GM12878 (cell line): ENCODE results near the gene CFAP61. TPM values are rescaled to one million over a fixed set of nuclear protein-coding genes. Genes with fewer than 3 reads are reported as not detected.

ENCODE experiments used
- ATAC-seq: fragments of 200-7000 bp; cut with Tn5 transposase; 3 replicates; pipeline ENCODE4 v1.9.1; 2020; ENCODE audit warnings: mild to moderate bottlenecking, moderate library complexity
- BruUV-seq: library from RNA; stranded (reverse); fragments of 400-500 nt; replicated peaks from 2 replicates; lab custom pipeline; 2021; lab: Mats Ljungman, UMichigan
- CTCF ChIA-PET: fragments of 300-600 bp; sonication (Branson Sonifier 250); formaldehyde crosslinking; extraction: SDS; loops from one replicate; lab custom pipeline; 2021; ENCODE audit warnings: inconsistent platforms; lab: Yijun Ruan, JAX
- POLR2A ChIA-PET: fragments of 350-600 bp; formaldehyde crosslinking; extraction: SDS; loops from one replicate; lab custom pipeline; 2021; ENCODE audit warnings: inconsistent platforms; lab: Charles Lee
- RAD21 ChIA-PET: fragments of 300-600 bp; sonication (Branson Sonifier 250); formaldehyde crosslinking; loops from one replicate; lab custom pipeline; 2023; ENCODE audit warnings: antibody characterized with exemption; ENCODE audit not compliant: unreplicated experiment; lab: Charles Lee
- SMC1A ChIA-PET: fragments of 300-600 bp; sonication (Branson Sonifier 250); formaldehyde crosslinking; loops from one replicate; lab custom pipeline; 2023; ENCODE audit not compliant: unreplicated experiment, uncharacterized antibody; lab: Charles Lee
- DNase-seq: peaks from one replicate; pipeline ENCODE4 v3.0.0-alpha.2; 2011; ENCODE audit warnings: low read depth, low spot score
- FAIRE-seq: peaks from 3 replicates; lab custom pipeline; 2011; peaks lifted over from hg19 to GRCh38; lab: Jason Lieb, UNC
- H2AFZ ChIP-seq: 2 replicates; pipeline ENCODE4 v1.6.0; 2011; ENCODE audit warnings: low read depth, low read length, control low read depth; ENCODE audit not compliant: control insufficient read depth
- H3K27ac ChIP-seq: 2 replicates; pipeline ENCODE4 v1.5.1; 2011; ENCODE audit warnings: control low read depth; ENCODE audit not compliant: control insufficient read depth, insufficient read depth
- H3K27me3 ChIP-seq, 2 experiments: replicated peaks in 1 of 2; 2 replicates each; pipeline versions ENCODE4 v1.6.0 to v1.6.1; 2011; ENCODE audit warnings: low read length in 1 of 2; ENCODE audit not compliant: control insufficient read depth in 2 of 2, insufficient read depth in 2 of 2
- H3K36me3 ChIP-seq, 2 experiments: 2 replicates each; pipeline ENCODE4 v1.5.1; 2011; ENCODE audit warnings: low read length in 1 of 2; ENCODE audit not compliant: control insufficient read depth in 2 of 2, insufficient read depth in 2 of 2
- H3K4me1 ChIP-seq: 2 replicates; pipeline ENCODE4 v1.6.1; 2011; ENCODE audit warnings: mild to moderate bottlenecking, low read length, moderate library complexity, mixed read lengths; ENCODE audit not compliant: control insufficient read depth, insufficient read depth
- H3K4me2 ChIP-seq: 2 replicates; pipeline ENCODE4 v1.6.0; 2011; ENCODE audit warnings: control low read depth; ENCODE audit not compliant: control insufficient read depth, insufficient read depth
- H3K4me3 ChIP-seq: fragments of 200-600 bp; sonication (generic); 2 replicates; pipeline ENCODE4 v1.5.1; 2016
- H3K79me2 ChIP-seq: 2 replicates; pipeline ENCODE4 v1.6.0; 2011; ENCODE audit warnings: low read length; ENCODE audit not compliant: control insufficient read depth, insufficient read depth
- H3K9ac ChIP-seq: 2 replicates; pipeline ENCODE4 v1.8.0; 2011; ENCODE audit warnings: low read length, control low read depth, mixed read lengths; ENCODE audit not compliant: control insufficient read depth, insufficient read depth
- H3K9me3 ChIP-seq: replicated peaks from 3 replicates; pipeline ENCODE4 v1.5.1; 2011; ENCODE audit warnings: mild to moderate bottlenecking, low read length; ENCODE audit not compliant: control insufficient read depth, insufficient read depth
- H4K20me1 ChIP-seq: 2 replicates; pipeline ENCODE4 v1.6.0; 2011; ENCODE audit not compliant: control insufficient read depth, insufficient read depth
- CBFB ChIP-seq: IDR thresholded peaks from 2 replicates; pipeline ENCODE4 v1.6.1; 2016; ENCODE audit warnings: antibody characterized with exemption, low read depth
- CBX3 ChIP-seq: fragments of 200-600 bp; sonication (generic); IDR thresholded peaks from 2 replicates; pipeline ENCODE4 v1.6.1; 2016; ENCODE audit warnings: low read depth, borderline replicate concordance
- CHD2 ChIP-seq: IDR thresholded peaks from 2 replicates; pipeline ENCODE4 v1.6.1; 2011; ENCODE audit warnings: low read depth, low read length, improper control_type of control experiment, borderline replicate concordance
- GABPA ChIP-seq: IDR thresholded peaks from 2 replicates; pipeline ENCODE4 v1.6.1; 2014; ENCODE audit warnings: antibody characterized with exemption, low read depth, mild to moderate bottlenecking, inconsistent platforms
- HDAC2 ChIP-seq: fragments of 200-600 bp; sonication (generic); IDR thresholded peaks from 2 replicates; pipeline ENCODE4 v1.6.1; 2017
- NBN ChIP-seq: fragments of 450-650 bp; IDR thresholded peaks from 2 replicates; pipeline ENCODE4 v1.6.1; 2016
- NFYA ChIP-seq: IDR thresholded peaks from 2 replicates; pipeline ENCODE4 v1.6.1; 2011; ENCODE audit warnings: low read depth, mild to moderate bottlenecking, low read length, improper control_type of control experiment, borderline replicate concordance
- NR2C1 ChIP-seq: fragments of 450-650 bp; IDR thresholded peaks from 2 replicates; pipeline ENCODE4 v1.6.1; 2017; ENCODE audit warnings: antibody characterized with exemption, mild to moderate bottlenecking, moderate library complexity
- POLR2A ChIP-seq: IDR thresholded peaks from 2 replicates; pipeline ENCODE4 v1.6.1; 2011; ENCODE audit warnings: low read depth, mild to moderate bottlenecking, low read length
- POLR2AphosphoS2 ChIP-seq: IDR thresholded peaks from 2 replicates; pipeline ENCODE4 v1.6.1; 2011; ENCODE audit warnings: low read depth, mild to moderate bottlenecking, low read length, improper control_type of control experiment, moderate library complexity
- RB1 ChIP-seq: fragments of 450-650 bp; formaldehyde crosslinking; IDR thresholded peaks from 2 replicates; pipeline ENCODE4 v1.6.1; 2017; ENCODE audit warnings: mild to moderate bottlenecking, borderline replicate concordance
- WRNIP1 ChIP-seq: IDR thresholded peaks from 2 replicates; pipeline ENCODE4 v1.6.1; 2011; ENCODE audit warnings: low read depth, low read length, improper control_type of control experiment, borderline replicate concordance
- YBX1 ChIP-seq: fragments of 450-650 bp; IDR thresholded peaks from 2 replicates; pipeline ENCODE4 v1.6.1; 2016; ENCODE audit warnings: antibody characterized with exemption
- ZNF217 ChIP-seq: fragments of 450-650 bp; IDR thresholded peaks from 2 replicates; pipeline ENCODE4 v1.6.1; 2017; ENCODE audit warnings: antibody characterized with exemption, mild to moderate bottlenecking
- ZNF622 ChIP-seq: fragments of 450-650 bp; IDR thresholded peaks from 2 replicates; pipeline ENCODE4 v1.6.1; 2017; ENCODE audit warnings: mild to moderate bottlenecking, inconsistent platforms
- WGBS: methylation state at CpG from one replicate; pipeline ENCODE4 v1.1.6; 2016; ENCODE audit warnings: low lambda C conversion rate; ENCODE audit not compliant: insufficient replicate concordance, insufficient coverage; ENCODE audit errors: missing lambda C conversion rate; 5-methylcytosine and 5-hydroxymethylcytosine counted together
- in situ Hi-C: fragments of 300-500 bp; cut with MboI; formaldehyde crosslinking; loops from 9 replicates; pipeline ENCODE4 v1.14.3; 2018; ENCODE audit warnings: mixed read lengths
- intact Hi-C: fragments of 100-400 bp; cut with micrococcal nuclease; formaldehyde crosslinking; loops from one replicate; pipeline ENCODE4 v1.14.2; 2022; ENCODE audit not compliant: unreplicated experiment
- polyA plus RNA-seq, 11 experiments: library from polyadenylated mRNA; depleted of rRNA in 4 of 11; unstranded in 6 of 11; stranded (reverse) in 5 of 11; fragments of >200 nt; fragmentation: Nextera tagmentation in 4 of 11; fragmentation: Illumina TruSeq in 1 of 11; extraction: Ambion mirVana in 4 of 11; extraction: Trizol in 1 of 11; gene quantifications; 1 replicate in 1 of 11; 2 replicates in 10 of 11; pipeline versions ENCODE4 v1.2.1 to v1.2.3, GENCODE V29; 2011 to 2016; ENCODE audit warnings: inconsistent platforms in 2 of 11, missing spikeins in 2 of 11, low read depth in 1 of 11
- total RNA-seq, 4 experiments: library from RNA; depleted of rRNA in 3 of 4; stranded (reverse); fragments of >200 nt in 3 of 4; fragmentation: Illumina TruSeq in 1 of 4; extraction: Trizol in 1 of 4; gene quantifications; 2 replicates each; pipeline versions ENCODE4 v1.2.1 to v1.2.3, GENCODE V29; 2013 to 2021
- TF ChIP-seq, protein P1 (sequence below): IDR thresholded peaks from 2 replicates; pipeline ENCODE4 v1.6.1; 2011; ENCODE audit warnings: borderline replicate concordance, low read depth, mild to moderate bottlenecking, moderate library complexity, mixed read lengths, low read length; ENCODE audit not compliant: insufficient read depth; ENCODE audit errors: extremely low read length
- TF ChIP-seq, protein P2 (sequence below): fragments of 450-650 bp; IDR thresholded peaks from 2 replicates; pipeline ENCODE4 v1.6.1; 2014; ENCODE audit warnings: mild to moderate bottlenecking
- TF ChIP-seq, protein P3 (sequence below): fragments of 450-650 bp; conservative IDR thresholded peaks from 2 replicates; pipeline ENCODE4 v1.6.1; 2017; ENCODE audit warnings: mild to moderate bottlenecking, moderate library complexity

CFAP61 gene
- total and polyA plus RNA-seq, 10 of the 15 experiments (the other 5 are each of a cell fraction or from before 2014, with no cell fraction given) = 0.11 to 0.41 (median 0.24) TPM; not detected in 7

DNA sequence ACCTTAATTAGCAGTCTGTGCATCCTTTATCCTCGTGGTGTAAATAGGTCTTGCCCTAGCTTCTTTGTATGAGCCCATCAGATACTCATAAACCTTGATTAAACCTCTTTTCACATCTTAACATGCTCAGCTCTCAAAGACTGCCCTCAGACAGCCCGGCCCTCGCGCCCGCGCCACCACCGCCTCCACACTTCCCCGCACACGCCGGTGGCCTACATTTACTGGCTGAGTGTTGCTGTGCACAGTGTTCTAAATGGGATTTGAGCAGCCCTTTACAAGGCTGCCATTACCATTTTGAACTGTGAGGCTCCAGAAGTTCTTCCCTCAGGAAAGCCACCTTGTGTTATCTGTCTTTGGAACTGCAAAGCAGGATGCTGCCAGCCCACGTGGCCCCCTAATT, 252.6 kb downstream of the CFAP61 start:
- Histone ChIP-seq H3K9me3 (no peaks in the 10 kb centered on the region), H3K4me1 (no peaks in the 10 kb centered on the region), H3K79me2 (no peaks in the 10 kb centered on the region), H2AFZ (no peak overlapping the region), H3K27me3 (no peaks in the 10 kb centered on the region; a peak in 1 of 4 replicates), H3K9ac (no peak overlapping the region), H4K20me1 (no peaks in the 10 kb centered on the region), H3K27ac (no peak overlapping the region), H3K4me3 (no peak overlapping the region), H3K4me2 (no peak overlapping the region), H3K36me3 (no peaks in the 10 kb centered on the region)
- in situ Hi-C loops (no loop called here), intact Hi-C loops (no loop called here)
- no peak for ATAC-seq
- ChIA-PET POLR2A (interaction anchor here (0.5 kb wide), 1 partner anchor 49 kb away, joined by 3 read pairs; no protein-coding TSS in a partner anchor), SMC1A (no interaction called here), CTCF (no interaction called here), RAD21 (no interaction called here)
- BruUV-seq = no TSS peak
- FAIRE-seq = no peak
- no peak for DNase-seq
- WGBS = 71% methylated on average over 11 of the region's 11 CpGs
- TF ChIP-seq NR2C1 (no peak), YBX1 (no peak), POLR2A (no peak), GABPA (no peak), ZNF622 (no peak), RB1 (no peak), POLR2AphosphoS2 (no peak), NBN (no peak), HDAC2 (no peak), CBFB (no peak), ZNF217 (no peak)

DNA sequence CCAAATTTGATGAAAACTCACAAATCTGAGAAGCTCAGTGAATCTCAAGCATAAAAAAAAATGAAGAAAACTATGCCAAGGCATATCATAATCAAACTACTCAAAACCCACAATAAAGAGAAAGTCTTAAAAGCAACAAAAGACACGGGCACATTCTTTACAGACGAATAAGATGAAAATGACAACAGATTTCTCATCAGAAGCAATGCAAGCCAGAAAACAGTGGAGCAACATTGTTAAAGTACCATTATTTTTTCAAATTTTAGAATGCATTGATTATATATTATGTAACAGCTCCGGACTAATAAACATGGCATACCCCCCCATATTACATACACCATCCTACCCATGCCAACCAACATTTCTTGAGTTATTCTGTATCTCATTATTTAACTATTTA, 260.2 kb downstream of the CFAP61 start:
- H3K27ac ChIP-seq = no peak overlapping the region
- TF ChIP-seq, protein P1, sequence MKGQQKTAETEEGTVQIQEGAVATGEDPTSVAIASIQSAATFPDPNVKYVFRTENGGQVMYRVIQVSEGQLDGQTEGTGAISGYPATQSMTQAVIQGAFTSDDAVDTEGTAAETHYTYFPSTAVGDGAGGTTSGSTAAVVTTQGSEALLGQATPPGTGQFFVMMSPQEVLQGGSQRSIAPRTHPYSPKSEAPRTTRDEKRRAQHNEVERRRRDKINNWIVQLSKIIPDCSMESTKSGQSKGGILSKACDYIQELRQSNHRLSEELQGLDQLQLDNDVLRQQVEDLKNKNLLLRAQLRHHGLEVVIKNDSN = no peak
- no peak for TF ChIP-seq WRNIP1
- TF ChIP-seq, protein P2, sequence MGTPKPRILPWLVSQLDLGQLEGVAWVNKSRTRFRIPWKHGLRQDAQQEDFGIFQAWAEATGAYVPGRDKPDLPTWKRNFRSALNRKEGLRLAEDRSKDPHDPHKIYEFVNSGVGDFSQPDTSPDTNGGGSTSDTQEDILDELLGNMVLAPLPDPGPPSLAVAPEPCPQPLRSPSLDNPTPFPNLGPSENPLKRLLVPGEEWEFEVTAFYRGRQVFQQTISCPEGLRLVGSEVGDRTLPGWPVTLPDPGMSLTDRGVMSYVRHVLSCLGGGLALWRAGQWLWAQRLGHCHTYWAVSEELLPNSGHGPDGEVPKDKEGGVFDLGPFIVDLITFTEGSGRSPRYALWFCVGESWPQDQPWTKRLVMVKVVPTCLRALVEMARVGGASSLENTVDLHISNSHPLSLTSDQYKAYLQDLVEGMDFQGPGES = no peak
- no peak for TF ChIP-seq CBX3
- TF ChIP-seq, protein P3, sequence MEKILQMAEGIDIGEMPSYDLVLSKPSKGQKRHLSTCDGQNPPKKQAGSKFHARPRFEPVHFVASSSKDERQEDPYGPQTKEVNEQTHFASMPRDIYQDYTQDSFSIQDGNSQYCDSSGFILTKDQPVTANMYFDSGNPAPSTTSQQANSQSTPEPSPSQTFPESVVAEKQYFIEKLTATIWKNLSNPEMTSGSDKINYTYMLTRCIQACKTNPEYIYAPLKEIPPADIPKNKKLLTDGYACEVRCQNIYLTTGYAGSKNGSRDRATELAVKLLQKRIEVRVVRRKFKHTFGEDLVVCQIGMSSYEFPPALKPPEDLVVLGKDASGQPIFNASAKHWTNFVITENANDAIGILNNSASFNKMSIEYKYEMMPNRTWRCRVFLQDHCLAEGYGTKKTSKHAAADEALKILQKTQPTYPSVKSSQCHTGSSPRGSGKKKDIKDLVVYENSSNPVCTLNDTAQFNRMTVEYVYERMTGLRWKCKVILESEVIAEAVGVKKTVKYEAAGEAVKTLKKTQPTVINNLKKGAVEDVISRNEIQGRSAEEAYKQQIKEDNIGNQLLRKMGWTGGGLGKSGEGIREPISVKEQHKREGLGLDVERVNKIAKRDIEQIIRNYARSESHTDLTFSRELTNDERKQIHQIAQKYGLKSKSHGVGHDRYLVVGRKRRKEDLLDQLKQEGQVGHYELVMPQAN = no peak
- TF ChIP-seq CHD2 = no peak
- no peak for TF ChIP-seq NFYA

More for the DNA sequence above, 260.2 kb downstream of the CFAP61 start:
- Histone ChIP-seq H2AFZ (no peak overlapping the region), H3K36me3 (no peaks in the 10 kb centered on the region), H3K79me2 (no peaks in the 10 kb centered on the region), H3K9me3 (no peaks in the 10 kb centered on the region; the same call in 1 of the 3 replicates), H3K4me2 (no peak overlapping the region), H3K4me1 (peaks cover 5% of the 10 kb centered on the region), H3K4me3 (no peak overlapping the region), H4K20me1 (no peaks in the 10 kb centered on the region), H3K27me3 (peaks cover 2% of the 10 kb centered on the region in 2 experiments; a peak in 1 of 4 replicates), H3K9ac (no peak overlapping the region)
- ChIA-PET POLR2A (no interaction called here), SMC1A (no interaction called here), RAD21 (no interaction called here), CTCF (interaction anchor here (0.7 kb wide), 1 partner anchor 215 kb away, joined by 3 read pairs; no protein-coding TSS in a partner anchor)
- intact Hi-C loops (no loop called here), in situ Hi-C loops (no loop called here)
- no TSS peak for BruUV-seq
- DNase-seq = no peak
- 59% methylated on average over 3 of the region's 3 CpGs for WGBS
- FAIRE-seq = no peak
- ATAC-seq = no peak
